Activated CD8-positive, alpha-beta T cell treated with anti-CD3 and anti-CD28 coated beads for 36 hours (primary cell): ENCODE results near the gene PRG3. TPM values are rescaled to one million over a fixed set of nuclear protein-coding genes. Genes with fewer than 3 reads are reported as not detected.

Experiments
- ATAC-seq: fragments of 200-7000 bp; cut with Tn5 transposase; one replicate; pipeline ENCODE4 v1.10.0; 2021; ENCODE audit warnings: mild to moderate bottlenecking, moderate library complexity
- CTCF ChIA-PET: fragments of 350-600 bp; sonication (Branson Sonifier 250); formaldehyde crosslinking; loops from one replicate; lab custom pipeline; 2021; ENCODE audit warnings: antibody characterized with exemption; lab: Charles Lee
- POLR2A ChIA-PET: fragments of 350-600 bp; sonication (Branson Sonifier 250); formaldehyde crosslinking; loops from one replicate; lab custom pipeline; 2021; ENCODE audit warnings: antibody characterized with exemption; lab: Charles Lee
- DNase-seq: peaks from one replicate; pipeline ENCODE4 v3.0.0-alpha.2; 2020
- H3K27ac Mint-ChIP-seq: one replicate; pipeline ENCODE4 v1.8.0; 2021; ENCODE audit warnings: mild to moderate bottlenecking, mixed read lengths
- H3K27me3 Mint-ChIP-seq: one replicate; pipeline ENCODE4 v1.8.0; 2021; ENCODE audit warnings: mixed read lengths
- H3K36me3 Mint-ChIP-seq: one replicate; pipeline ENCODE4 v1.8.0; 2021; ENCODE audit warnings: low read depth, mixed read lengths
- H3K4me1 Mint-ChIP-seq: one replicate; pipeline ENCODE4 v1.8.0; 2021; ENCODE audit warnings: low read depth, mixed read lengths
- H3K4me3 Mint-ChIP-seq: one replicate; pipeline ENCODE4 v1.8.0; 2021; ENCODE audit warnings: mild to moderate bottlenecking, moderate library complexity, mixed read lengths
- H3K9me3 Mint-ChIP-seq: one replicate; pipeline ENCODE4 v1.8.0; 2021; ENCODE audit warnings: mixed read lengths
- CTCF ChIP-seq: fragments of 200-600 bp; IDR thresholded peaks from one replicate; pipeline ENCODE4 v1.8.0; 2022; ENCODE audit warnings: antibody characterized with exemption, mild to moderate bottlenecking
- intact Hi-C: fragments of 100-400 bp; cut with micrococcal nuclease; formaldehyde crosslinking; loops from one replicate; pipeline ENCODE4 v1.10.0; 2022
- total RNA-seq, 2 experiments: library from RNA; stranded (reverse); gene quantifications; one replicate each; pipeline ENCODE4 v1.2.3, GENCODE V29; 2021

PRG3 gene
- total RNA-seq, 2 experiments from 2014 or later: not detected

- H3K9me3 Mint-ChIP-seq: no peaks in the 10 kb centered on the region
- intact Hi-C loops: no loop called here
- ChIA-PET CTCF (no interaction called here), POLR2A (no interaction called here)
- no peak overlapping the region for H3K27ac Mint-ChIP-seq
- no peak for TF ChIP-seq CTCF
- peaks cover 18% of the 10 kb centered on the region for H3K27me3 Mint-ChIP-seq
- H3K4me3 Mint-ChIP-seq: no peak overlapping the region
- no peaks in the 10 kb centered on the region for H3K4me1 Mint-ChIP-seq
- H3K36me3 Mint-ChIP-seq: no peaks in the 10 kb centered on the region
- ATAC-seq: no peak
- DNase-seq: no peak
Observed at GRCh38 chr11:57377107-57377506, 3.8 kb downstream of the PRG3 start.

GRCh38 chr11:57376095-57377090 is 4.6 kb downstream of the PRG3 start:
- Mint-ChIP-seq H3K9me3 (no peaks in the 10 kb centered on the region), H3K27me3 (peaks cover 18% of the 10 kb centered on the region), H3K4me1 (no peaks in the 10 kb centered on the region), H3K36me3 (no peaks in the 10 kb centered on the region), H3K4me3 (no peak overlapping the region), H3K27ac (no peak overlapping the region)
- ChIA-PET CTCF (no interaction called here), POLR2A (no interaction called here)
- ATAC-seq (no peak), DNase-seq (no peak)
- intact Hi-C loops: no loop called here
- no peak for TF ChIP-seq CTCF

GRCh38 chr11:57375490-57375889 is 5.5 kb downstream of the PRG3 start:
- no peak for DNase-seq
- Mint-ChIP-seq H3K36me3 (no peaks in the 10 kb centered on the region), H3K4me3 (no peak overlapping the region), H3K27ac (no peak overlapping the region), H3K4me1 (no peaks in the 10 kb centered on the region), H3K27me3 (peaks cover 18% of the 10 kb centered on the region), H3K9me3 (no peaks in the 10 kb centered on the region)
- CTCF ChIA-PET: no interaction called here
- no peak for TF ChIP-seq CTCF
- intact Hi-C loops: no loop called here
- POLR2A ChIA-PET: no interaction called here
- no peak for ATAC-seq

- DNase-seq (no peak), ATAC-seq (no peak)
- Mint-ChIP-seq H3K4me3 (no peak overlapping the region), H3K9me3 (no peaks in the 10 kb centered on the region), H3K36me3 (no peaks in the 10 kb centered on the region), H3K27ac (no peak overlapping the region), H3K4me1 (no peaks in the 10 kb centered on the region), H3K27me3 (peaks cover 16% of the 10 kb centered on the region)
- intact Hi-C loops: no loop called here
- no peak for TF ChIP-seq CTCF
- POLR2A ChIA-PET: no interaction called here
- CTCF ChIA-PET: no interaction called here
Observed at GRCh38 chr11:57374966-57375365, 6.0 kb downstream of the PRG3 start.

GRCh38 chr11:57373146-57373545 is 7.8 kb downstream of the PRG3 start:
- Mint-ChIP-seq H3K4me1 (no peaks in the 10 kb centered on the region), H3K36me3 (no peaks in the 10 kb centered on the region), H3K4me3 (no peak overlapping the region), H3K9me3 (no peaks in the 10 kb centered on the region), H3K27me3 (peaks cover 9% of the 10 kb centered on the region), H3K27ac (no peak overlapping the region)
- no peak for TF ChIP-seq CTCF
- intact Hi-C loops: no loop called here
- ChIA-PET CTCF (interaction anchor here (0.7 to 1.7 kb wide), 5 partner anchors 11 to 154 kb away, joined by 3 to 5 read pairs (median 3); no protein-coding TSS in a partner anchor), POLR2A (interaction anchor here (1.8 kb wide), 1 partner anchor 28 kb away, joined by 5 read pairs; no protein-coding TSS in a partner anchor)
- no peak for ATAC-seq
- no peak for DNase-seq
